Measurements from ENCODE around the gene AAR2. TPM values are rescaled to one million over a fixed set of nuclear protein-coding genes. Genes with fewer than 3 reads are reported as not detected.

Gene AAR2
- total RNA-seq, 2 donors from 2014 or later, result 16.3 to 19.4 TPM

DNA sequence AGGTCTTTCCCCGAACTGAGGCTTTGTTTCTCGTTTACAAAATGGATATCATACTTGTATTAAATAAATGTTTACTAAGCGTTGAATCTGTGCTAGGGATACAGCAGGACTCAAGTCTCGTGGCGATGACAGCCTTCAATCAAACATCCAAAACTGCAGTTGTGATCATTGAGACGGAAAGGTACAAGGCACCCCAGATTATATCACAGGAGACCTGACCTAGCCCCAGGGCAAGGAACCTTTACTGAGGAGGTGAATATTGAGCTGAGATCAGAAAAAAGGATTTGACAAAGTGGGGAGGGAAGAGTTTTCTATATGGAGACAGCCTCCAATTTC is 476 bp downstream of the AAR2 start:
- no peak for DNase-seq
- ATAC-seq, result no peak
- Histone ChIP-seq H3K27me3 (no peaks in the 10 kb centered on the region), H3K4me3 (peak overlapping the region; percentile 44 to 93), H3K27ac (peak overlapping the region in 3 of 4 donors; percentile 47 to 78 (median 73)), H3K9me3 (no peaks in the 10 kb centered on the region), H3K4me1 (peaks cover 27% of the 10 kb centered on the region), H3K36me3 (replicated peaks in 1 of 2; ENCODE audit: insufficient read depth in 1 of 2, low read depth in 2 of 2) (peaks cover 0 to 6% of the 10 kb centered on the region in 2 donors)
- WGBS, 2 donors, result 0% methylated on average over 6 of the region's 6 CpGs
- TF ChIP-seq, protein P1, sequence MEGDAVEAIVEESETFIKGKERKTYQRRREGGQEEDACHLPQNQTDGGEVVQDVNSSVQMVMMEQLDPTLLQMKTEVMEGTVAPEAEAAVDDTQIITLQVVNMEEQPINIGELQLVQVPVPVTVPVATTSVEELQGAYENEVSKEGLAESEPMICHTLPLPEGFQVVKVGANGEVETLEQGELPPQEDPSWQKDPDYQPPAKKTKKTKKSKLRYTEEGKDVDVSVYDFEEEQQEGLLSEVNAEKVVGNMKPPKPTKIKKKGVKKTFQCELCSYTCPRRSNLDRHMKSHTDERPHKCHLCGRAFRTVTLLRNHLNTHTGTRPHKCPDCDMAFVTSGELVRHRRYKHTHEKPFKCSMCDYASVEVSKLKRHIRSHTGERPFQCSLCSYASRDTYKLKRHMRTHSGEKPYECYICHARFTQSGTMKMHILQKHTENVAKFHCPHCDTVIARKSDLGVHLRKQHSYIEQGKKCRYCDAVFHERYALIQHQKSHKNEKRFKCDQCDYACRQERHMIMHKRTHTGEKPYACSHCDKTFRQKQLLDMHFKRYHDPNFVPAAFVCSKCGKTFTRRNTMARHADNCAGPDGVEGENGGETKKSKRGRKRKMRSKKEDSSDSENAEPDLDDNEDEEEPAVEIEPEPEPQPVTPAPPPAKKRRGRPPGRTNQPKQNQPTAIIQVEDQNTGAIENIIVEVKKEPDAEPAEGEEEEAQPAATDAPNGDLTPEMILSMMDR (IDR thresholded peaks at IDR 0.05), result no peak
- intact Hi-C loops (cut with DNase I), result no loop called here

DNA sequence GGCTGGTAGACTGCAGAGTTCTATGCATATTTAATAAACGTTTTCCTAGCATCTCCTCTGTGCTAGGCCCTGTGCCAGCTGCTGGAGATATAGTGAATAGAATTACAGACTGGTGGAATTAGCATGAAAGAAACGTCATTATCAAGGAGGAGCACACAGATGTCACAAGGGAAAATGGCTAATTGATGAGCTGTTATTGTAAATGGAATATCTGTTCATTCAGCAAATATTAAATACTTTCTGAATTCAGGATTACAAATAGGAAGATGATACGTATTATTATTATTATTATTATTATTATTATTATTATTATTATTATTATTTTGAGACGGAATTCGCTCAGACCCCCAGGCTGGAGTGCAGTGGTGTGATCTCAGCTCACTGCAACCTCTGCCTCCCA is 1.2 kb downstream of the AAR2 start:
- Histone ChIP-seq H3K4me1 (peaks cover 27% of the 10 kb centered on the region), H3K4me3 (peak overlapping the region; percentile 44 to 93), H3K27me3 (no peaks in the 10 kb centered on the region), H3K36me3 (replicated peaks in 1 of 2; ENCODE audit: insufficient read depth in 1 of 2, low read depth in 2 of 2) (peaks cover 0 to 7% of the 10 kb centered on the region in 2 donors), H3K27ac (no peak overlapping the region), H3K9me3 (no peaks in the 10 kb centered on the region)
- ATAC-seq (no peak), DNase-seq (no peak)
- WGBS, 2 donors, result 48 to 50% methylated on average over 5 of the region's 5 CpGs
- intact Hi-C loops (cut with DNase I), result no loop called here
- TF ChIP-seq POLR2A (IDR thresholded peaks at IDR 0.05), result no peak
- TF ChIP-seq, protein P1 (IDR thresholded peaks at IDR 0.05), result no peak

DNA sequence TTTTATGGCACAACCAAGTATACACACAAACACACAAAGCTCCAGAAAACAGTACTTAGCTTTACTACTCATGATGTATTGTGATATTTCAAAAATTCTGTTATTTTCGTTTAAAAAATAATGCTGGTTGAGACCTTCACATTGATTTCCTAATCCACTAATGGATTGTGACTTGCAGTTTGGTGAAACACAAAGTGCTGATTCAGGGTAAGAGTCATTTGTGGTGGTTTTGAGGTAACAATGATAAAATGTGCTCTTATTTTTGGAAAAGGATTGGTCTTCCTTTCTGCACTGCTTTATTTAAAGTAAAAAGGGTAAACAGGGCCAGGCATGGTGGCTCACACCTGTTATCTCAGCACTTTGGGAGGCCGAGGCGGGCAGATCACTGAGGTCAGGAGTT is 1.9 kb downstream of the AAR2 start:
- Histone ChIP-seq H3K27ac (no peak overlapping the region), H3K27me3 (no peaks in the 10 kb centered on the region), H3K4me1 (peaks cover 31% of the 10 kb centered on the region), H3K36me3 (replicated peaks in 1 of 2; ENCODE audit: insufficient read depth in 1 of 2, low read depth in 2 of 2) (peaks cover 0 to 7% of the 10 kb centered on the region in 2 donors), H3K9me3 (no peaks in the 10 kb centered on the region), H3K4me3 (no peak overlapping the region)
- DNase-seq (no peak), ATAC-seq (no peak)
- TF ChIP-seq, protein P1 (IDR thresholded peaks at IDR 0.05), result no peak
- TF ChIP-seq POLR2A (IDR thresholded peaks at IDR 0.05), result no peak
- 81 to 93% methylated on average over 3 of the region's 3 CpGs for WGBS, 2 donors
- intact Hi-C loops (cut with DNase I), result no loop called here

DNA sequence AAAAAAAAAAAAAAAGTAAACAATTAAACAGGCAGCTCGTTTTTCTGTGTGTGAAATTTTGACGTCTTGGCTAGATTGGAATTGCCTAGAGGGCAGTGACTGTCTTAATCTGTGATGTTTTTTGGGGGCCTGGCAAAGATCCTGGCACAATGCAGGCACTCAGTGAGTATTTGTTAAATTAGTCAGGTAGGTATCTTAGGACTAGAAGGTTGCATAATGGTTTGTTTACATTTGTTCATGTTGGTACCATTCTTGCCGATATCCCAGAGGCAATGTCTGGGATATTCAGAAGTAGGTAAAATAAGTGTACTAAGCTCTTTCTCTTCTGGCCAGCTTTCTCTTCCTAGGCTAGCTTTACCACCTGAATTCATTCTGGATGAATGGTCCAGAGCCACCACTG is 2.5 kb downstream of the AAR2 start:
- DNase-seq (no peak), ATAC-seq (no peak)
- intact Hi-C loops (cut with DNase I), result no loop called here
- 28 to 49% methylated on average over 3 of the region's 3 CpGs for WGBS, 2 donors
- H3K27me3 ChIP-seq, result no peaks in the 10 kb centered on the region
- H3K36me3 ChIP-seq (replicated peaks in 1 of 2; ENCODE audit: insufficient read depth in 1 of 2, low read depth in 2 of 2), result peaks cover 0 to 7% of the 10 kb centered on the region in 2 donors
- H3K4me1 ChIP-seq, result peaks cover 37% of the 10 kb centered on the region
- TF ChIP-seq, protein P1 (IDR thresholded peaks at IDR 0.05), result no peak
- TF ChIP-seq POLR2A (IDR thresholded peaks at IDR 0.05), result no peak
- no peak overlapping the region for H3K27ac ChIP-seq
- H3K9me3 ChIP-seq, result no peaks in the 10 kb centered on the region
- no peak overlapping the region for H3K4me3 ChIP-seq

DNA sequence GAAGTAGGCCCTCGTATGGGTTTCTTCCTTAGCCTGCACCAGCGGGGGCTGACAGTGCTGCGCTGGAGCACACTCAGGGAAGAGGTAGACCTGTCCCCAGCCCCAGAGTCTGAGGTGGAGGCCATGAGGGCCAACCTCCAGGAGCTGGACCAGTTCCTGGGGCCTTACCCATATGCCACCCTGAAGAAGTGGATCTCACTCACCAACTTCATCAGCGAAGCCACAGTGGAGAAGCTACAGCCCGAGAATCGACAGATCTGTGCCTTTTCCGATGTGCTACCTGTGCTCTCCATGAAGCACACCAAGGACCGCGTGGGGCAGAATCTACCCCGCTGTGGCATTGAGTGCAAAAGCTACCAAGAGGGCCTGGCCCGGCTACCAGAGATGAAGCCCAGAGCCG is 3.8 kb downstream of the AAR2 start:
- intact Hi-C loops (cut with DNase I), result no loop called here
- Histone ChIP-seq H3K4me1 (peaks cover 43% of the 10 kb centered on the region), H3K36me3 (replicated peaks in 1 of 2; ENCODE audit: insufficient read depth in 1 of 2, low read depth in 2 of 2) (peaks cover 0 to 11% of the 10 kb centered on the region in 2 donors), H3K27me3 (no peaks in the 10 kb centered on the region), H3K27ac (no peak overlapping the region), H3K9me3 (no peaks in the 10 kb centered on the region), H3K4me3 (no peak overlapping the region)
- 95 to 100% methylated on average over 1 to 12 of the region's 12 CpGs for WGBS, 2 donors
- no peak for DNase-seq
- TF ChIP-seq, protein P1 (IDR thresholded peaks at IDR 0.05), result no peak
- no peak for TF ChIP-seq POLR2A (IDR thresholded peaks at IDR 0.05)
- ATAC-seq, result no peak

Measured in body of pancreas (tissue), 4 donors.